ENCODE results near the gene ADAMTS18.

The ADAMTS18 gene

GRCh38 chr16:77306075-77306474 is 128.8 kb downstream of the ADAMTS18 start (continued):
- no peak for TF ChIP-seq ZNF555 (tag by site-specific recombination; conservative IDR thresholded peaks at IDR 0.05)
- TF ChIP-seq ZBTB17 (tag by site-specific recombination; IDR thresholded peaks at IDR 0.05), result no peak
- TF ChIP-seq BCL6B (tag by site-specific recombination; IDR thresholded peaks at IDR 0.05), result 0 out of 2 replicates have a peak, but pooled peaks have one; percentile 2
- no peak for TF ChIP-seq ZFP37 (tag by site-specific recombination; IDR thresholded peaks at IDR 0.05)
- TF ChIP-seq GLI2 (tag by site-specific recombination; IDR thresholded peaks at IDR 0.05; ENCODE audit: borderline replicate concordance, low read depth), result no peak
- no peak for TF ChIP-seq ZNF510 (tag by site-specific recombination; IDR thresholded peaks at IDR 0.05; ENCODE audit: insufficient replicate concordance)
- peak; percentile 89; the same call in 1 of the 2 replicates for TF ChIP-seq ZNF580 (tag by site-specific recombination; IDR thresholded peaks at IDR 0.05)
- TF ChIP-seq TRIM28 (IDR thresholded peaks at IDR 0.05; ENCODE audit: borderline replicate concordance, low read length), result peak; percentile 37; the same call in 1 of the 2 replicates
- TF ChIP-seq ZBTB49 (tag by site-specific recombination; IDR thresholded peaks at IDR 0.05; ENCODE audit: low read depth), result no peak; the same call in 1 of the 2 replicates
- no peak for TF ChIP-seq ZNF112 (tag by site-specific recombination; IDR thresholded peaks at IDR 0.05)
- no peak for TF ChIP-seq MYNN (tag by site-specific recombination; IDR thresholded peaks at IDR 0.05; ENCODE audit: borderline replicate concordance)
- no peak for TF ChIP-seq ZNF169 (tag by site-specific recombination; IDR thresholded peaks at IDR 0.05)
- TF ChIP-seq ZBTB7A (tag by site-specific recombination; IDR thresholded peaks at IDR 0.05; ENCODE audit: low read depth), result no peak
- TF ChIP-seq SALL2 (tag by site-specific recombination; IDR thresholded peaks at IDR 0.05; ENCODE audit: borderline replicate concordance), result no peak
- TF ChIP-seq ZNF621 (tag by site-specific recombination; IDR thresholded peaks at IDR 0.05), result no peak
- TF ChIP-seq ZNF549 (tag by site-specific recombination; IDR thresholded peaks at IDR 0.05), result no peak
- TF ChIP-seq ZNF501 (tag by site-specific recombination; IDR thresholded peaks at IDR 0.05), result no peak
- TF ChIP-seq ZBTB26 (tag by site-specific recombination; optimal IDR thresholded peaks at IDR 0.05), result no peak
- no peak for TF ChIP-seq ZNF777 (tag by site-specific recombination; IDR thresholded peaks at IDR 0.05; ENCODE audit: borderline replicate concordance)
- TF ChIP-seq ZNF292 (tag by site-specific recombination; IDR thresholded peaks at IDR 0.05; ENCODE audit: borderline replicate concordance, low read depth), result no peak
- TF ChIP-seq ZNF324 (tag by site-specific recombination; IDR thresholded peaks at IDR 0.05), result no peak
- no peak for TF ChIP-seq KLF8 (tag by site-specific recombination; IDR thresholded peaks at IDR 0.05)
- no peak for TF ChIP-seq ZNF544 (tag by site-specific recombination; IDR thresholded peaks at IDR 0.05)
- TF ChIP-seq KLF10 (tag by site-specific recombination; IDR thresholded peaks at IDR 0.05), result peak; percentile 54; the same call in 1 of the 2 replicates
- no peak for TF ChIP-seq ZNF266 (tag by site-specific recombination; IDR thresholded peaks at IDR 0.05; ENCODE audit: low read depth)
- TF ChIP-seq ZNF768 (tag by site-specific recombination; IDR thresholded peaks at IDR 0.05), result no peak
- TF ChIP-seq ZNF37A (tag by site-specific recombination; IDR thresholded peaks at IDR 0.05), result no peak
- no peak for TF ChIP-seq ZNF121 (tag by site-specific recombination; IDR thresholded peaks at IDR 0.05)
- no peak for TF ChIP-seq ZNF133 (tag by site-specific recombination; IDR thresholded peaks at IDR 0.05)
- TF ChIP-seq YY2 (tag by site-specific recombination; IDR thresholded peaks at IDR 0.05), result no peak
- no peak for TF ChIP-seq ZNF670 (tag by site-specific recombination; IDR thresholded peaks at IDR 0.05; ENCODE audit: low read depth)
- TF ChIP-seq ZSCAN30 (tag by site-specific recombination; IDR thresholded peaks at IDR 0.05), result peak; percentile 38; the same call in 1 of the 2 replicates
- no peak for TF ChIP-seq ZNF114 (tag by site-specific recombination; IDR thresholded peaks at IDR 0.05)
- no peak for TF ChIP-seq ZBTB10 (tag by site-specific recombination; IDR thresholded peaks at IDR 0.05)
- TF ChIP-seq ZNF677 (tag by site-specific recombination; IDR thresholded peaks at IDR 0.05), result no peak

Data from HEK293 (cell line).